Body of pancreas (tissue), 4 donors: ENCODE results near the gene KIAA2012.

Experiments used
- CTCF ChIP-seq, 7 experiments: fragments of 450-650 bp in 4 of 7; fragments of 200-600 bp in 3 of 7; sonication (generic) in 3 of 7; IDR thresholded peaks; one replicate each; pipeline ENCODE4 v1.5.1; 2016 to 2019; ENCODE audit warnings: antibody characterized with exemption in 7 of 7
- POLR2A ChIP-seq, 3 donors: fragments of 450-650 bp; IDR thresholded peaks; one replicate each; pipeline ENCODE4 v1.6.1; 2016; ENCODE audit warnings: antibody characterized with exemption in 3 of 3, mild to moderate bottlenecking in 2 of 3

- no peak for TF ChIP-seq CTCF (IDR thresholded peaks at IDR 0.05)
- no peak for TF ChIP-seq POLR2A (IDR thresholded peaks at IDR 0.05)
These were observed 20.8 kb upstream of the KIAA2012 start for GRCh38 chr2:202052235-202052634.
